ENCODE data around the gene NDFIP1. TPM values are rescaled to one million over a fixed set of nuclear protein-coding genes. Genes with fewer than 3 reads are reported as not detected.

The NDFIP1 gene
- total RNA-seq, 3 donors from 2014 or later = 45.7 to 53.2 (median 49.4) TPM

GRCh38 chr5:142125378-142125777 lies 16.8 kb downstream of the NDFIP1 start:
- intact Hi-C loops (cut with DNase I, micrococcal nuclease) = no loop called here
- TF ChIP-seq, protein P1, sequence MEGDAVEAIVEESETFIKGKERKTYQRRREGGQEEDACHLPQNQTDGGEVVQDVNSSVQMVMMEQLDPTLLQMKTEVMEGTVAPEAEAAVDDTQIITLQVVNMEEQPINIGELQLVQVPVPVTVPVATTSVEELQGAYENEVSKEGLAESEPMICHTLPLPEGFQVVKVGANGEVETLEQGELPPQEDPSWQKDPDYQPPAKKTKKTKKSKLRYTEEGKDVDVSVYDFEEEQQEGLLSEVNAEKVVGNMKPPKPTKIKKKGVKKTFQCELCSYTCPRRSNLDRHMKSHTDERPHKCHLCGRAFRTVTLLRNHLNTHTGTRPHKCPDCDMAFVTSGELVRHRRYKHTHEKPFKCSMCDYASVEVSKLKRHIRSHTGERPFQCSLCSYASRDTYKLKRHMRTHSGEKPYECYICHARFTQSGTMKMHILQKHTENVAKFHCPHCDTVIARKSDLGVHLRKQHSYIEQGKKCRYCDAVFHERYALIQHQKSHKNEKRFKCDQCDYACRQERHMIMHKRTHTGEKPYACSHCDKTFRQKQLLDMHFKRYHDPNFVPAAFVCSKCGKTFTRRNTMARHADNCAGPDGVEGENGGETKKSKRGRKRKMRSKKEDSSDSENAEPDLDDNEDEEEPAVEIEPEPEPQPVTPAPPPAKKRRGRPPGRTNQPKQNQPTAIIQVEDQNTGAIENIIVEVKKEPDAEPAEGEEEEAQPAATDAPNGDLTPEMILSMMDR (IDR thresholded peaks at IDR 0.05) = no peak
- DNase-seq = no peak
- Histone ChIP-seq H3K4me3 (no peak overlapping the region), H3K36me3 (ENCODE audit: low read depth) (no peaks in the 10 kb centered on the region), H3K4me1 (ENCODE audit: low read depth) (peaks cover 4% of the 10 kb centered on the region), H3K9me3 (no peaks in the 10 kb centered on the region)
- ATAC-seq = no peak

- Histone ChIP-seq H3K36me3 (ENCODE audit: low read depth) (no peaks in the 10 kb centered on the region), H3K9me3 (no peaks in the 10 kb centered on the region), H3K4me1 (ENCODE audit: low read depth) (peaks cover 4% of the 10 kb centered on the region), H3K4me3 (no peak overlapping the region)
- DNase-seq (no peak), ATAC-seq (no peak)
- TF ChIP-seq, protein P1 (IDR thresholded peaks at IDR 0.05) = no peak
- intact Hi-C loops (cut with DNase I, micrococcal nuclease) = no loop called here
Measured at GRCh38 chr5:142125963-142126362, 17.4 kb downstream of the NDFIP1 start.

- no peak overlapping the region for H3K4me3 ChIP-seq
- no peaks in the 10 kb centered on the region for H3K9me3 ChIP-seq
- H3K4me1 ChIP-seq (ENCODE audit: low read depth) = no peaks in the 10 kb centered on the region
- intact Hi-C loops (cut with DNase I, micrococcal nuclease) = no loop called here
- no peaks in the 10 kb centered on the region for H3K36me3 ChIP-seq (ENCODE audit: low read depth)
- TF ChIP-seq, protein P1 (IDR thresholded peaks at IDR 0.05) = no peak
- ATAC-seq (no peak), DNase-seq (no peak)
Measured at GRCh38 chr5:142128675-142129208, 20.2 kb downstream of the NDFIP1 start.

GRCh38 chr5:142129446-142130066 lies 21.0 kb downstream of the NDFIP1 start:
- TF ChIP-seq, protein P1 (IDR thresholded peaks at IDR 0.05) = no peak
- no peak for DNase-seq
- Histone ChIP-seq H3K9me3 (no peaks in the 10 kb centered on the region), H3K4me1 (ENCODE audit: low read depth) (no peaks in the 10 kb centered on the region), H3K36me3 (ENCODE audit: low read depth) (no peaks in the 10 kb centered on the region), H3K4me3 (no peak overlapping the region)
- intact Hi-C loops (cut with DNase I, micrococcal nuclease) = loop anchor here in 1 of 2 donors (10.0 kb wide), 1 partner anchor 135 kb away; no protein-coding TSS in a partner anchor
- ATAC-seq = no peak

- H3K9me3 ChIP-seq = no peaks in the 10 kb centered on the region
- TF ChIP-seq, protein P1 (IDR thresholded peaks at IDR 0.05) = no peak
- no peak overlapping the region for H3K4me3 ChIP-seq
- H3K36me3 ChIP-seq (ENCODE audit: low read depth) = no peaks in the 10 kb centered on the region
- DNase-seq (no peak), ATAC-seq (no peak)
- intact Hi-C loops (cut with DNase I, micrococcal nuclease) = loop anchor here in 1 of 2 donors (10.0 kb wide), 1 partner anchor 137 kb away; no protein-coding TSS in a partner anchor
- no peaks in the 10 kb centered on the region for H3K4me1 ChIP-seq (ENCODE audit: low read depth)
Measured at GRCh38 chr5:142131394-142131793, 22.8 kb downstream of the NDFIP1 start.

Measured in mucosa of descending colon (tissue), 3 donors.